ENCODE measurements around the gene RIMS4. TPM values are rescaled to one million over a fixed set of nuclear protein-coding genes. Genes with fewer than 3 reads are reported as not detected.

Gene RIMS4
- total RNA-seq, 4 donors from 2014 or later: 0.62 to 1.2 (median 0.64) TPM; not detected in 1

GRCh38 chr20:44736170-44737021 is 74.0 kb downstream of the RIMS4 start:
- Histone ChIP-seq H3K4me3 (no peak overlapping the region), H3K27me3 (no peaks in the 10 kb centered on the region), H3K27ac (no peak overlapping the region), H3K9me3 (no peaks in the 10 kb centered on the region), H3K4me1 (peaks cover 4% of the 10 kb centered on the region), H3K36me3 (no peaks in the 10 kb centered on the region)
- 42% methylated on average over 6 of the region's 6 CpGs for WGBS
- DNase-seq (ENCODE audit: low spot score in 2 of 2): no peak
- TF ChIP-seq POLR2AphosphoS5 (IDR thresholded peaks at IDR 0.05) (no peak), EP300 (IDR thresholded peaks at IDR 0.05) (no peak), POLR2A (IDR thresholded peaks at IDR 0.05) (no peak), CTCF (IDR thresholded peaks at IDR 0.05) (no peak)

- DNase-seq (ENCODE audit: low spot score in 2 of 2): no peak
- Histone ChIP-seq H3K4me1 (peaks cover 4% of the 10 kb centered on the region), H3K4me3 (no peak overlapping the region), H3K27me3 (no peaks in the 10 kb centered on the region), H3K9me3 (no peaks in the 10 kb centered on the region), H3K27ac (no peak overlapping the region), H3K36me3 (no peaks in the 10 kb centered on the region)
- no peak for TF ChIP-seq POLR2AphosphoS5 (IDR thresholded peaks at IDR 0.05)
- no peak for TF ChIP-seq POLR2A (IDR thresholded peaks at IDR 0.05)
- TF ChIP-seq EP300 (IDR thresholded peaks at IDR 0.05): no peak
- no peak for TF ChIP-seq CTCF (IDR thresholded peaks at IDR 0.05)
- WGBS: 91% methylated on average over 4 of the region's 4 CpGs
Measured at GRCh38 chr20:44735816-44736169, 74.6 kb downstream of the RIMS4 start.

GRCh38 chr20:44734938-44735337 is 75.4 kb downstream of the RIMS4 start:
- TF ChIP-seq CTCF (IDR thresholded peaks at IDR 0.05) (no peak), EP300 (IDR thresholded peaks at IDR 0.05) (no peak), POLR2AphosphoS5 (IDR thresholded peaks at IDR 0.05) (no peak), POLR2A (IDR thresholded peaks at IDR 0.05) (no peak)
- WGBS: 48% methylated on average over 3 of the region's 3 CpGs
- H3K36me3 ChIP-seq: no peaks in the 10 kb centered on the region
- H3K4me3 ChIP-seq: no peak overlapping the region
- no peaks in the 10 kb centered on the region for H3K9me3 ChIP-seq
- peaks cover 4% of the 10 kb centered on the region for H3K4me1 ChIP-seq
- no peak overlapping the region for H3K27ac ChIP-seq
- no peaks in the 10 kb centered on the region for H3K27me3 ChIP-seq
- no peak for DNase-seq (ENCODE audit: low spot score in 2 of 2)

GRCh38 chr20:44733341-44734069 is 76.8 kb downstream of the RIMS4 start:
- no peaks in the 10 kb centered on the region for H3K36me3 ChIP-seq
- H3K4me3 ChIP-seq: no peak overlapping the region
- TF ChIP-seq CTCF (IDR thresholded peaks at IDR 0.05): peak; percentile 88 to 92
- no peak for TF ChIP-seq EP300 (IDR thresholded peaks at IDR 0.05)
- no peak for TF ChIP-seq POLR2A (IDR thresholded peaks at IDR 0.05)
- no peak for TF ChIP-seq POLR2AphosphoS5 (IDR thresholded peaks at IDR 0.05)
- DNase-seq (ENCODE audit: low spot score in 2 of 2): peak in 1 of 2 donors; percentile 82
- no peaks in the 10 kb centered on the region for H3K9me3 ChIP-seq
- peaks cover 14% of the 10 kb centered on the region for H3K4me1 ChIP-seq
- 33% methylated on average over 5 of the region's 7 CpGs for WGBS
- H3K27ac ChIP-seq: no peak overlapping the region
- no peaks in the 10 kb centered on the region for H3K27me3 ChIP-seq

GRCh38 chr20:44732327-44732726 is 78.0 kb downstream of the RIMS4 start:
- Histone ChIP-seq H3K4me1 (peaks cover 15% of the 10 kb centered on the region), H3K4me3 (no peak overlapping the region), H3K27ac (no peak overlapping the region), H3K9me3 (no peaks in the 10 kb centered on the region), H3K36me3 (no peaks in the 10 kb centered on the region), H3K27me3 (no peaks in the 10 kb centered on the region)
- WGBS: 74% methylated on average over 6 of the region's 6 CpGs
- no peak for DNase-seq (ENCODE audit: low spot score in 2 of 2)
- TF ChIP-seq POLR2AphosphoS5 (IDR thresholded peaks at IDR 0.05) (no peak), EP300 (IDR thresholded peaks at IDR 0.05) (no peak), POLR2A (IDR thresholded peaks at IDR 0.05) (no peak), CTCF (IDR thresholded peaks at IDR 0.05) (no peak)
